HG02623 (cell line): ENCODE results near the gene P2RY8.
"Not testable (repeated sequence)": the region's sequence is repeated elsewhere in the genome, so short reads cannot be mapped to it uniquely, and the experiment has no call there.

Experiments
- ATAC-seq: cut with Tn5 transposase; IDR thresholded peaks from one replicate; pipeline ENCODE4 v1.9.1; 2021; ENCODE audit warnings: moderate library complexity; ENCODE audit not compliant: unreplicated experiment

The P2RY8 gene

GRCh38 chrX:1447969-1448572, 88.9 kb downstream of the P2RY8 start:
- not testable (repeated sequence) for ATAC-seq

- ATAC-seq = not testable (repeated sequence)
Measured at GRCh38 chrX:1446984-1447968, 89.7 kb downstream of the P2RY8 start.

- no peak for ATAC-seq
Measured at GRCh38 chrX:1444561-1445500, 92.2 kb downstream of the P2RY8 start.

GRCh38 chrX:1443496-1444075, 93.4 kb downstream of the P2RY8 start:
- no peak for ATAC-seq

- no peak for ATAC-seq
Measured at GRCh38 chrX:1442724-1443367, 94.1 kb downstream of the P2RY8 start.

GRCh38 chrX:1442016-1442665, 94.8 kb downstream of the P2RY8 start:
- no peak for ATAC-seq

- no peak for ATAC-seq
Measured at GRCh38 chrX:1440506-1440905, 96.5 kb downstream of the P2RY8 start.

GRCh38 chrX:1435241-1435895, 101.6 kb downstream of the P2RY8 start:
- no peak for ATAC-seq

- no peak for ATAC-seq
Measured at GRCh38 chrX:1434871-1435240, 102.1 kb downstream of the P2RY8 start.

- no peak for ATAC-seq
Measured at GRCh38 chrX:1433646-1434357, 103.2 kb downstream of the P2RY8 start.

- no peak for ATAC-seq
Measured at GRCh38 chrX:1430451-1430850, 106.5 kb downstream of the P2RY8 start.

GRCh38 chrX:1427756-1428155, 109.2 kb downstream of the P2RY8 start:
- no peak for ATAC-seq

GRCh38 chrX:1426321-1426720, 110.7 kb downstream of the P2RY8 start:
- not testable (repeated sequence) for ATAC-seq

- ATAC-seq = no peak
Measured at GRCh38 chrX:1425381-1425780, 111.6 kb downstream of the P2RY8 start.

- ATAC-seq = no peak
Measured at GRCh38 chrX:1424147-1424851, 112.7 kb downstream of the P2RY8 start.

GRCh38 chrX:1423215-1423614, 113.8 kb downstream of the P2RY8 start:
- no peak for ATAC-seq

GRCh38 chrX:1422135-1422465, 114.9 kb downstream of the P2RY8 start:
- ATAC-seq = no peak
